NCI-H146 (cell line): Measurements from ENCODE around the gene TWNK.

Source experiments
- DNase-seq: peaks from one replicate; lab custom pipeline; 2025; lab: John Stamatoyannopoulos, UW

The TWNK gene

GRCh38 chr10:100986952-100987684 lies at the start of gene TWNK, which contains the start of gene MRPL43:
Gene TWNK, plus strand, starts transcription at chr10:100987543. Its CDS starts 668 bp downstream, at chr10:100988211.
Gene MRPL43, minus strand, starts transcription at chr10:100987497. Its CDS starts 54 bp downstream, at chr10:100987443.
- peak; percentile 77 for DNase-seq

- no peak for DNase-seq
Measured at GRCh38 chr10:100939763-100940344, 47.5 kb upstream of the TWNK start.

- no peak for DNase-seq
Measured at GRCh38 chr10:100942229-100942628, 45.1 kb upstream of the TWNK start.

GRCh38 chr10:100943508-100943907 lies 43.8 kb upstream of the TWNK start:
- DNase-seq = no peak

GRCh38 chr10:100945754-100946153 lies 41.6 kb upstream of the TWNK start:
- no peak for DNase-seq

GRCh38 chr10:100948916-100949315 lies 38.4 kb upstream of the TWNK start:
- DNase-seq = no peak

GRCh38 chr10:100960251-100960650 lies 27.1 kb upstream of the TWNK start:
- DNase-seq = no peak

GRCh38 chr10:100962351-100963080 lies 24.8 kb upstream of the TWNK start:
- no peak for DNase-seq

- no peak for DNase-seq
Measured at GRCh38 chr10:100963826-100964225, 23.5 kb upstream of the TWNK start.

GRCh38 chr10:100965820-100966219 lies 21.5 kb upstream of the TWNK start:
- DNase-seq = no peak

- DNase-seq = no peak
Measured at GRCh38 chr10:100966887-100967286, 20.5 kb upstream of the TWNK start.

GRCh38 chr10:100967332-100967731 lies 20.0 kb upstream of the TWNK start:
- no peak for DNase-seq

GRCh38 chr10:100968062-100968736 lies 19.1 kb upstream of the TWNK start:
- DNase-seq = no peak

GRCh38 chr10:100968863-100969186 lies 18.5 kb upstream of the TWNK start:
- DNase-seq = peak; percentile 45

- peak; percentile 62 for DNase-seq
Measured at GRCh38 chr10:100969187-100970075, 17.9 kb upstream of the TWNK start, which contains the start of gene SEMA4G. Gene SEMA4G, plus strand, starts transcription at chr10:100969504. Its CDS starts 3,409 bp downstream, at chr10:100972913.

GRCh38 chr10:100970076-100970913 lies 17.0 kb upstream of the TWNK start:
- peak; percentile 62 for DNase-seq

- no peak for DNase-seq
Measured at GRCh38 chr10:100970914-100971811, 16.2 kb upstream of the TWNK start.

- DNase-seq = no peak
Measured at GRCh38 chr10:100972115-100972903, 15.0 kb upstream of the TWNK start.
